ENCODE measurements around the gene CTCFL. TPM values are rescaled to one million over a fixed set of nuclear protein-coding genes. Genes with fewer than 3 reads are reported as not detected.

Gene CTCFL
- total and polyA plus RNA-seq, 8 donors: 0.39 to 0.67 (median 0.50) TPM; not detected in 2

GRCh38 chr20:57562541-57563465, 37.9 kb upstream of the CTCFL start:
- Histone ChIP-seq H3K4me1 (no peaks in the 10 kb centered on the region), H3K27me3 (peaks cover 0 to 29% of the 10 kb centered on the region in 2 donors), H3K27ac (no peak overlapping the region), H3K9me3 (no peaks in the 10 kb centered on the region), H3K4me3 (no peak overlapping the region), H3K36me3 (no peaks in the 10 kb centered on the region)
- ATAC-seq (no peak), DNase-seq (no peak)
- intact Hi-C loops (cut with DNase I): no loop called here
- no peak for TF ChIP-seq CTCF (IDR thresholded peaks at IDR 0.05)

GRCh38 chr20:57561356-57562279, 36.7 kb upstream of the CTCFL start:
- H3K27me3 ChIP-seq: peaks cover 0 to 40% of the 10 kb centered on the region in 2 donors
- no peak overlapping the region for H3K27ac ChIP-seq
- ATAC-seq (no peak), DNase-seq (no peak)
- no peaks in the 10 kb centered on the region for H3K36me3 ChIP-seq
- no peak overlapping the region for H3K4me3 ChIP-seq
- H3K4me1 ChIP-seq: no peaks in the 10 kb centered on the region
- no peak for TF ChIP-seq CTCF (IDR thresholded peaks at IDR 0.05)
- no peaks in the 10 kb centered on the region for H3K9me3 ChIP-seq
- intact Hi-C loops (cut with DNase I): no loop called here

- Histone ChIP-seq H3K9me3 (no peaks in the 10 kb centered on the region), H3K27me3 (peaks cover 0 to 40% of the 10 kb centered on the region in 2 donors), H3K4me3 (no peak within 1 kb of the TSS), H3K36me3 (no peaks in the 10 kb centered on the region), H3K27ac (no peak within 1 kb of the TSS), H3K4me1 (no peaks in the 10 kb centered on the region)
- ATAC-seq: peak; percentile 29
- intact Hi-C loops (cut with DNase I): no loop called here
- TF ChIP-seq CTCF (IDR thresholded peaks at IDR 0.05): no peak
- DNase-seq: peak in 1 of 4 donors; percentile 45
Observed at GRCh38 chr20:57560554-57561355, 35.8 kb upstream of the CTCFL start, which contains the start of gene PCK1. PCK1 (plus strand) TSS chr20:57561110; CDS start chr20:57561412, 302 bp downstream.

GRCh38 chr20:57559658-57560553, 35.0 kb upstream of the CTCFL start:
- no peak for TF ChIP-seq CTCF (IDR thresholded peaks at IDR 0.05)
- intact Hi-C loops (cut with DNase I): no loop called here
- ATAC-seq: no peak

More at GRCh38 chr20:57559658-57560553, 35.0 kb upstream of the CTCFL start:
- Histone ChIP-seq H3K36me3 (no peaks in the 10 kb centered on the region), H3K27me3 (peaks cover 0 to 40% of the 10 kb centered on the region in 2 donors), H3K4me3 (no peak overlapping the region), H3K27ac (no peak overlapping the region), H3K4me1 (no peaks in the 10 kb centered on the region), H3K9me3 (no peaks in the 10 kb centered on the region)
- DNase-seq: no peak

Measured in left lung (tissue), 10 donors.